ENCODE results near the gene EIF2B5.

GRCh38 chr3:184174646-184175492 is 39.7 kb downstream of the EIF2B5 start, which contains the start of gene AP2M1:
- no peak for TF ChIP-seq GATA2 (IDR thresholded peaks at IDR 0.05; ENCODE audit: low read depth, low read length)
- no peak for TF ChIP-seq GATA3 (IDR thresholded peaks at IDR 0.05; ENCODE audit: low read depth, low read length)

Data from SH-SY5Y (cell line).